ENCODE data around the gene HSD3B7.

GRCh38 chr16:30948667-30949649 is 36.0 kb upstream of the HSD3B7 start, which contains the start of gene ORAI3:
- TF ChIP-seq ZNF24 (IDR thresholded peaks at IDR 0.05) (no peak), RBBP5 (conservative IDR thresholded peaks at IDR 0.05) (no peak), CBFB (IDR thresholded peaks at IDR 0.05; ENCODE audit: low read depth) (peak; percentile 81), EZH2 (IDR thresholded peaks at IDR 0.05; ENCODE audit: borderline replicate concordance, control insufficient read depth, low read depth, low read length) (no peak), MAX (IDR thresholded peaks at IDR 0.05; ENCODE audit: low read depth, low read length) (no peak), CUX1 (IDR thresholded peaks at IDR 0.05; ENCODE audit: insufficient replicate concordance, low read depth, low read length) (no peak)
- TF ChIP-seq, protein P1, sequence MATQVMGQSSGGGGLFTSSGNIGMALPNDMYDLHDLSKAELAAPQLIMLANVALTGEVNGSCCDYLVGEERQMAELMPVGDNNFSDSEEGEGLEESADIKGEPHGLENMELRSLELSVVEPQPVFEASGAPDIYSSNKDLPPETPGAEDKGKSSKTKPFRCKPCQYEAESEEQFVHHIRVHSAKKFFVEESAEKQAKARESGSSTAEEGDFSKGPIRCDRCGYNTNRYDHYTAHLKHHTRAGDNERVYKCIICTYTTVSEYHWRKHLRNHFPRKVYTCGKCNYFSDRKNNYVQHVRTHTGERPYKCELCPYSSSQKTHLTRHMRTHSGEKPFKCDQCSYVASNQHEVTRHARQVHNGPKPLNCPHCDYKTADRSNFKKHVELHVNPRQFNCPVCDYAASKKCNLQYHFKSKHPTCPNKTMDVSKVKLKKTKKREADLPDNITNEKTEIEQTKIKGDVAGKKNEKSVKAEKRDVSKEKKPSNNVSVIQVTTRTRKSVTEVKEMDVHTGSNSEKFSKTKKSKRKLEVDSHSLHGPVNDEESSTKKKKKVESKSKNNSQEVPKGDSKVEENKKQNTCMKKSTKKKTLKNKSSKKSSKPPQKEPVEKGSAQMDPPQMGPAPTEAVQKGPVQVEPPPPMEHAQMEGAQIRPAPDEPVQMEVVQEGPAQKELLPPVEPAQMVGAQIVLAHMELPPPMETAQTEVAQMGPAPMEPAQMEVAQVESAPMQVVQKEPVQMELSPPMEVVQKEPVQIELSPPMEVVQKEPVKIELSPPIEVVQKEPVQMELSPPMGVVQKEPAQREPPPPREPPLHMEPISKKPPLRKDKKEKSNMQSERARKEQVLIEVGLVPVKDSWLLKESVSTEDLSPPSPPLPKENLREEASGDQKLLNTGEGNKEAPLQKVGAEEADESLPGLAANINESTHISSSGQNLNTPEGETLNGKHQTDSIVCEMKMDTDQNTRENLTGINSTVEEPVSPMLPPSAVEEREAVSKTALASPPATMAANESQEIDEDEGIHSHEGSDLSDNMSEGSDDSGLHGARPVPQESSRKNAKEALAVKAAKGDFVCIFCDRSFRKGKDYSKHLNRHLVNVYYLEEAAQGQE (IDR thresholded peaks at IDR 0.05; ENCODE audit: low read depth, low read length) = no peak
